ENCODE measurements around the gene FAM110A. TPM values are rescaled to one million over a fixed set of nuclear protein-coding genes. Genes with fewer than 3 reads are reported as not detected.

FAM110A gene
- total and polyA plus RNA-seq, 2 donors (not counting 1 experiment from before 2014, with no cell fraction given), result 15.6 to 18.4 TPM

DNA sequence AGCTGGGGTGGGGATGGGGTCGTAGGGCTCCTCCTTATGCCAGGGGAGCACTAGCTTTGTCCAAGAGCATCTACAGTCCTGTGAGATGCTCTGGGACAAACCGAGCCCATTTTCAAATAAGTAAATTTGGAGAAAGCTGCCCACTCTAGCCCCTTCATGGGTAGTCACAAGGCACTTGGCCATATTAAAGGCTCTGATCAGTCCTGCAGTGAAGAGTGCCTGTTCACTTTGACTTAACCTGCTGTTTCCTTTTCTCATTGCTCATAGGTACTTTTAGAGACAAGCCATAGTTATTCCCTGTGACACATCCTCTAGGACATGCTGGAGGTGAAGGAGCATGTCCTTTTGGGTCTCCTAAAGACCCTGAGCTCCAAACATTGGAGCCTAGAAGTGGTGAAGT is 38.4 kb downstream of the FAM110A start:
- Histone ChIP-seq H2AFZ (ENCODE audit: insufficient read depth, low read depth, low read length, poor library complexity, severe bottlenecking) (no peak overlapping the region), H3K4me1 (ENCODE audit: control insufficient read depth in 2 of 2, insufficient read depth in 2 of 2, low read length in 2 of 2) (no peaks in the 10 kb centered on the region), H3K79me2 (ENCODE audit: control insufficient read depth, insufficient read depth, low read length) (no peaks in the 10 kb centered on the region), H3K4me2 (replicated peaks; ENCODE audit: low read depth, low read length, poor library complexity, severe bottlenecking) (no peak overlapping the region), H3K9me3 (ENCODE audit: control extremely low read depth in 1 of 3, control insufficient read depth in 2 of 3, insufficient read depth in 1 of 3, low read length in 2 of 3) (no peaks in the 10 kb centered on the region), H3K27me3 (replicated peaks in 1 of 4; ENCODE audit: control extremely low read depth in 1 of 4, control insufficient read depth in 3 of 4, insufficient read depth in 4 of 4, low read length in 3 of 4) (peaks cover 0 to 3% (median 0%) of the 10 kb centered on the region in 4 experiments), H3K4me3 (ENCODE audit: control extremely low read depth in 1 of 5, extremely low read depth in 1 of 5, insufficient read depth in 1 of 5, low read depth in 2 of 5, low read length in 4 of 5) (no peak overlapping the region), H3K27ac (ENCODE audit: low read length in 2 of 2) (no peak overlapping the region), H4K20me1 (ENCODE audit: control insufficient read depth, insufficient read depth, low read length, poor library complexity, severe bottlenecking) (no peaks in the 10 kb centered on the region), H3K9ac (ENCODE audit: low read length) (no peak overlapping the region), H3K36me3 (replicated peaks in 1 of 2; ENCODE audit: control extremely low read depth in 1 of 2, control insufficient read depth in 1 of 2, extremely low read depth in 1 of 2, insufficient read depth in 2 of 2, low read length in 1 of 2) (no peaks in the 10 kb centered on the region)
- Mint-ChIP-seq H3K9me3 (ENCODE audit: insufficient read depth) (no peaks in the 10 kb centered on the region), H3K4me3 (no peak overlapping the region), H3K27ac (no peak overlapping the region), H3K27me3 (peaks cover 17% of the 10 kb centered on the region), H3K4me1 (no peaks in the 10 kb centered on the region)
- DNase-seq, result no peak
- intact Hi-C loops (cut with micrococcal nuclease), result no loop called here
- ATAC-seq (ENCODE audit: low read depth), result no peak
- TF ChIP-seq CTCF (IDR thresholded peaks at IDR 0.05), result no peak
- no peak for TF ChIP-seq EZH2 (IDR thresholded peaks at IDR 0.05; ENCODE audit: borderline replicate concordance, insufficient read depth, low read depth, low read length, poor library complexity, severe bottlenecking)
- 50% methylated on average over 2 of the region's 2 CpGs for WGBS (ENCODE audit: insufficient coverage)
- POLR2A ChIA-PET, result no interaction called here
- CTCF ChIA-PET, result no interaction called here

- Mint-ChIP-seq H3K4me3 (no peak overlapping the region), H3K9me3 (ENCODE audit: insufficient read depth) (no peaks in the 10 kb centered on the region), H3K4me1 (no peaks in the 10 kb centered on the region), H3K27ac (no peak overlapping the region), H3K27me3 (peaks cover 17% of the 10 kb centered on the region)
- Histone ChIP-seq H3K4me1 (ENCODE audit: control insufficient read depth in 2 of 2, insufficient read depth in 2 of 2, low read length in 2 of 2) (no peaks in the 10 kb centered on the region), H3K4me3 (ENCODE audit: control extremely low read depth in 1 of 5, extremely low read depth in 1 of 5, insufficient read depth in 1 of 5, low read depth in 2 of 5, low read length in 4 of 5) (no peak overlapping the region), H3K27ac (ENCODE audit: low read length in 2 of 2) (no peak overlapping the region), H4K20me1 (ENCODE audit: control insufficient read depth, insufficient read depth, low read length, poor library complexity, severe bottlenecking) (no peaks in the 10 kb centered on the region), H3K27me3 (replicated peaks in 1 of 4; ENCODE audit: control extremely low read depth in 1 of 4, control insufficient read depth in 3 of 4, insufficient read depth in 4 of 4, low read length in 3 of 4) (peaks cover 0 to 3% (median 0%) of the 10 kb centered on the region in 4 experiments), H3K4me2 (replicated peaks; ENCODE audit: low read depth, low read length, poor library complexity, severe bottlenecking) (no peak overlapping the region), H2AFZ (ENCODE audit: insufficient read depth, low read depth, low read length, poor library complexity, severe bottlenecking) (no peak overlapping the region), H3K9me3 (ENCODE audit: control extremely low read depth in 1 of 3, control insufficient read depth in 2 of 3, insufficient read depth in 1 of 3, low read length in 2 of 3) (no peaks in the 10 kb centered on the region), H3K9ac (ENCODE audit: low read length) (no peak overlapping the region), H3K79me2 (ENCODE audit: control insufficient read depth, insufficient read depth, low read length) (no peaks in the 10 kb centered on the region), H3K36me3 (replicated peaks in 1 of 2; ENCODE audit: control extremely low read depth in 1 of 2, control insufficient read depth in 1 of 2, extremely low read depth in 1 of 2, insufficient read depth in 2 of 2, low read length in 1 of 2) (no peaks in the 10 kb centered on the region)
- ATAC-seq (ENCODE audit: low read depth), result no peak
- ChIA-PET POLR2A (no interaction called here), CTCF (no interaction called here)
- TF ChIP-seq EZH2 (IDR thresholded peaks at IDR 0.05; ENCODE audit: borderline replicate concordance, insufficient read depth, low read depth, low read length, poor library complexity, severe bottlenecking) (no peak), CTCF (IDR thresholded peaks at IDR 0.05) (no peak)
- intact Hi-C loops (cut with micrococcal nuclease), result no loop called here
- 83% methylated on average over 20 of the region's 20 CpGs for WGBS (ENCODE audit: insufficient coverage)
- DNase-seq, result no peak
Observed at GRCh38 chr20:872855-873520, 39.5 kb downstream of the FAM110A start.

Data from B cell (primary cell).